MM.1S (cell line): Measurements from ENCODE around the gene OASL.

Source experiments
- DNase-seq: peaks from one replicate; pipeline ENCODE4 v3.0.0-alpha.2; 2015
- H2AFZ ChIP-seq: fragments of 300-600 bp; sonication (generic); 2 replicates; pipeline ENCODE4 v1.6.0; 2016; ENCODE audit warnings: antibody characterized with exemption, low read length
- H3F3A ChIP-seq: fragments of 300-600 bp; sonication (generic); 2 replicates; pipeline ENCODE4 v1.6.1; 2016; ENCODE audit warnings: mild to moderate bottlenecking, antibody characterized with exemption, low read length, moderate library complexity, mixed read lengths; ENCODE audit not compliant: insufficient read depth
- H3K27ac ChIP-seq: fragments of 300-600 bp; sonication (generic); 2 replicates; pipeline ENCODE4 v1.5.1; 2016; ENCODE audit warnings: mild to moderate bottlenecking, low read length
- H3K27me3 ChIP-seq: fragments of 300-600 bp; sonication (generic); replicated peaks from 2 replicates; pipeline ENCODE4 v1.6.0; 2016; ENCODE audit warnings: low read length; ENCODE audit not compliant: insufficient read depth
- H3K36me3 ChIP-seq: fragments of 300-600 bp; sonication (generic); replicated peaks from 2 replicates; pipeline ENCODE4 v1.6.1; 2016; ENCODE audit warnings: mild to moderate bottlenecking, low read length, mixed read lengths; ENCODE audit not compliant: insufficient read depth
- H3K4me1 ChIP-seq: fragments of 300-600 bp; sonication (generic); 2 replicates; pipeline ENCODE4 v1.6.1; 2016; ENCODE audit warnings: low read length, mixed read lengths
- H3K4me2 ChIP-seq: fragments of 300-600 bp; sonication (generic); 2 replicates; pipeline ENCODE4 v1.6.0; 2016; ENCODE audit warnings: low read depth, low read length
- H3K4me3 ChIP-seq: fragments of 300-600 bp; sonication (generic); 2 replicates; pipeline ENCODE4 v1.5.1; 2016; ENCODE audit warnings: low read length, mixed read lengths
- H3K79me2 ChIP-seq: fragments of 300-600 bp; sonication (generic); 2 replicates; pipeline ENCODE4 v1.6.1; 2016; ENCODE audit warnings: mixed run types, low read length, mixed read lengths
- H3K9ac ChIP-seq: fragments of 300-600 bp; sonication (generic); 2 replicates; pipeline ENCODE4 v1.6.1; 2016; ENCODE audit warnings: low read length, mixed read lengths
- H3K9me2 ChIP-seq: fragments of 300-600 bp; sonication (generic); replicated peaks from 2 replicates; pipeline ENCODE4 v1.6.1; 2016; ENCODE audit warnings: mild to moderate bottlenecking, low read length, mixed read lengths; ENCODE audit not compliant: insufficient read depth
- H3K9me3 ChIP-seq: fragments of 300-600 bp; sonication (generic); replicated peaks from 2 replicates; pipeline ENCODE4 v1.6.1; 2016; ENCODE audit warnings: mild to moderate bottlenecking, low read length, mixed read lengths; ENCODE audit not compliant: insufficient read depth
- H4K20me1 ChIP-seq: fragments of 300-600 bp; sonication (generic); 2 replicates; pipeline ENCODE4 v1.6.1; 2016; ENCODE audit warnings: mild to moderate bottlenecking, low read length, moderate library complexity, mixed read lengths; ENCODE audit not compliant: insufficient read depth
- CTCF ChIP-seq: fragments of 300-600 bp; sonication (generic); IDR thresholded peaks from 2 replicates; pipeline ENCODE4 v1.5.1; 2016; ENCODE audit warnings: antibody characterized with exemption, low read length, mixed read lengths
- EZH2 ChIP-seq: fragments of 300-600 bp; sonication (generic); optimal IDR thresholded peaks from 2 replicates; pipeline ENCODE3; 2017; ENCODE audit warnings: low read depth, mild to moderate bottlenecking, antibody characterized with exemption, low read length, mixed read lengths
- EZH2phosphoT487 ChIP-seq: fragments of 300-600 bp; sonication (generic); IDR thresholded peaks from 2 replicates; pipeline ENCODE4 v1.6.1; 2018; ENCODE audit warnings: antibody characterized with exemption, low read length

The OASL gene

DNA sequence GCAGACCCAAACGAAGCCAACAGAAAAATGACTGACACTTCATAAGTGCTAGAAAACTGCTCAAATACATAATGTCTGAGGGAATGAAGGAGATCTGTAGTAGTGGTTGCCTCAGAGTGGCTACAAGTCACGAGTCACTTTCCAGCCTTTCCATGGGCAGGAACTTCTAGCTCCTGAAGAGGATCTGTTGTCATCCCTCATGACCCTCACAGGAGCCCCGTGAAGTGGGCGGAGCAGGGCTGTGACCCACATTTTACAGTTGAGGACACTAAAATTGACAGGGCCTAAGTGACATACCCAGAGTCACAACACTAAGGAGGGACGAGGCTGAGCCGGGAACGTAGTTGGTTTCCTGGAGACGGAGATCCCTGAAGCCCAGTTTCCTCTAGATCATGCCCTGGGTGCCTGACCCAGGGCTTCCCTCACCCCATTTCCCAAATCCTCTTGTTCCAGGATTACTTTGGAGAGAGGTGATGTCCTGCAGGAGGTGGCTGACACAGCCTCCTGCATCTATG is 47.8 kb upstream of the OASL start:
- no peaks in the 10 kb centered on the region for H3K9me3 ChIP-seq
- H4K20me1 ChIP-seq: no peaks in the 10 kb centered on the region
- H3K4me1 ChIP-seq: no peaks in the 10 kb centered on the region
- H3K79me2 ChIP-seq: no peaks in the 10 kb centered on the region
- H3K27ac ChIP-seq: no peak overlapping the region
- no peak for DNase-seq
- no peaks in the 10 kb centered on the region for H3F3A ChIP-seq
- no peak for TF ChIP-seq CTCF
- TF ChIP-seq EZH2: no peak
- no peak for TF ChIP-seq EZH2phosphoT487
- H2AFZ ChIP-seq: no peak overlapping the region
- no peaks in the 10 kb centered on the region for H3K9me2 ChIP-seq
- no peak overlapping the region for H3K9ac ChIP-seq
- H3K4me2 ChIP-seq: no peak overlapping the region
- no peaks in the 10 kb centered on the region for H3K27me3 ChIP-seq
- no peaks in the 10 kb centered on the region for H3K36me3 ChIP-seq
- H3K4me3 ChIP-seq: no peak overlapping the region

GRCh38 chr12:121085506-121086353 is 46.7 kb upstream of the OASL start:
- no peaks in the 10 kb centered on the region for H3K36me3 ChIP-seq
- H3K4me1 ChIP-seq: no peaks in the 10 kb centered on the region
- no peaks in the 10 kb centered on the region for H3K79me2 ChIP-seq
- H3K9me2 ChIP-seq: no peaks in the 10 kb centered on the region
- no peaks in the 10 kb centered on the region for H3F3A ChIP-seq
- no peak for DNase-seq
- no peak overlapping the region for H2AFZ ChIP-seq
- no peak overlapping the region for H3K9ac ChIP-seq
- H3K4me2 ChIP-seq: no peak overlapping the region
- H3K27me3 ChIP-seq: no peaks in the 10 kb centered on the region
- H3K27ac ChIP-seq: no peak overlapping the region
- H4K20me1 ChIP-seq: no peaks in the 10 kb centered on the region
- no peak overlapping the region for H3K4me3 ChIP-seq
- H3K9me3 ChIP-seq: no peaks in the 10 kb centered on the region
- TF ChIP-seq EZH2phosphoT487: no peak
- no peak for TF ChIP-seq CTCF
- TF ChIP-seq EZH2: no peak

DNA sequence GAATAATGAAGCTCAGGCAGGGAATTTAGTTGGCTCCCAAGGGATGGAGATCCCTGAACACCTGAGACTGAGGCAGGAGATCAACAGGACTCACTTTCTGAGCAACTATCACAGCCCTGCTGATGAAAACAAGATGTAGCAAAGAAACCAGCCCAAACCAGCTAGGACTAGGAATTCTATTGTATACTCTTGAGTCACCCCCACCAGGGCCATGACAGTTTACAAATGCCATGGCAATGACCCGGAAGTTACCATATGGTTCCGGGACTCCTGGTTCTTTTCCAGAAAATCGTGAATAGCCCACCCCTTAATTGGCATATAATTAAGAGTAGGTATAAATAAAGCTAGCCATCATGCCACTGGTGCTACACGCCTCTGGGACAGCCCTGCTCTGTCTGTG is 46.0 kb upstream of the OASL start:
- Histone ChIP-seq H3K36me3 (no peaks in the 10 kb centered on the region), H3K4me3 (no peak overlapping the region), H3K4me2 (no peak overlapping the region), H3K9me3 (no peaks in the 10 kb centered on the region), H4K20me1 (no peaks in the 10 kb centered on the region), H3K79me2 (no peaks in the 10 kb centered on the region), H3K9me2 (no peaks in the 10 kb centered on the region), H3K27ac (no peak overlapping the region), H3K27me3 (no peaks in the 10 kb centered on the region), H3F3A (no peaks in the 10 kb centered on the region), H2AFZ (no peak overlapping the region), H3K9ac (no peak overlapping the region), H3K4me1 (no peaks in the 10 kb centered on the region)
- no peak for DNase-seq
- TF ChIP-seq EZH2phosphoT487: no peak
- no peak for TF ChIP-seq EZH2
- no peak for TF ChIP-seq CTCF
